RWPE2 (cell line): ENCODE measurements around the gene CFAP65.
A peak's percentile ranks its signal among the peaks of the same experiment; 100 is the strongest.

ENCODE experiments used
- ATAC-seq: fragments of 200-7000 bp; cut with Tn5 transposase; 3 replicates; pipeline ENCODE4 v1.9.1; 2021; ENCODE audit warnings: low read depth
- DNase-seq: peaks from one replicate; pipeline ENCODE4 v3.0.0-alpha.2; 2020; ENCODE audit warnings: low spot score
- H3K27ac ChIP-seq: fragments of 450-650 bp; 2 replicates; pipeline ENCODE4 v1.5.1; 2017; ENCODE audit warnings: mild to moderate bottlenecking; ENCODE audit not compliant: poor library complexity, severe bottlenecking
- H3K27me3 ChIP-seq: fragments of 250-450 bp; sonication (Bioruptor Pico); 2 replicates; pipeline ENCODE4 v1.5.1; 2021; ENCODE audit warnings: mild to moderate bottlenecking, moderate library complexity; ENCODE audit not compliant: insufficient read depth, poor library complexity, severe bottlenecking
- H3K36me3 ChIP-seq: fragments of 250-450 bp; sonication (Bioruptor Pico); 2 replicates; pipeline ENCODE4 v1.5.1; 2020; ENCODE audit warnings: low read depth, mild to moderate bottlenecking, moderate library complexity
- H3K4me1 ChIP-seq: fragments of 250-450 bp; sonication (Bioruptor Pico); 2 replicates; pipeline ENCODE4 v1.5.1; 2021; ENCODE audit warnings: mild to moderate bottlenecking, moderate library complexity; ENCODE audit not compliant: insufficient read depth, poor library complexity, severe bottlenecking
- H3K4me3 ChIP-seq: fragments of 250-450 bp; sonication (Bioruptor Pico); 2 replicates; pipeline ENCODE4 v1.5.1; 2021; ENCODE audit warnings: mild to moderate bottlenecking, moderate library complexity; ENCODE audit not compliant: severe bottlenecking
- H3K9me3 ChIP-seq: fragments of 250-450 bp; sonication (Bioruptor Pico); 2 replicates; pipeline ENCODE4 v1.5.1; 2021; ENCODE audit warnings: mild to moderate bottlenecking, moderate library complexity; ENCODE audit not compliant: severe bottlenecking
- CTCF ChIP-seq: fragments of 450-650 bp; IDR thresholded peaks from one replicate; pipeline ENCODE4 v1.5.1; 2017; ENCODE audit warnings: mild to moderate bottlenecking, moderate library complexity; ENCODE audit not compliant: poor library complexity, severe bottlenecking

Gene CFAP65

GRCh38 chr2:218975060-218975777 lies 66.1 kb downstream of the CFAP65 start:
- Histone ChIP-seq H3K36me3 (no peaks in the 10 kb centered on the region), H3K27ac (no peak overlapping the region), H3K9me3 (no peaks in the 10 kb centered on the region), H3K4me1 (no peaks in the 10 kb centered on the region), H3K4me3 (no peak overlapping the region), H3K27me3 (peaks cover 34% of the 10 kb centered on the region)
- TF ChIP-seq CTCF = no peak
- DNase-seq (peak; percentile 0), ATAC-seq (no peak)

GRCh38 chr2:218970894-218971293 lies 70.4 kb downstream of the CFAP65 start:
- Histone ChIP-seq H3K4me1 (no peaks in the 10 kb centered on the region), H3K9me3 (no peaks in the 10 kb centered on the region), H3K27ac (no peak overlapping the region), H3K27me3 (peaks cover 17% of the 10 kb centered on the region), H3K4me3 (no peak overlapping the region), H3K36me3 (no peaks in the 10 kb centered on the region)
- peak; percentile 23 for DNase-seq
- TF ChIP-seq CTCF = no peak
- no peak for ATAC-seq

GRCh38 chr2:218964041-218964771 lies 77.1 kb downstream of the CFAP65 start:
- no peak overlapping the region for H3K27ac ChIP-seq
- ATAC-seq (peak; percentile 46), DNase-seq (no peak)
- no peaks in the 10 kb centered on the region for H3K36me3 ChIP-seq
- no peak overlapping the region for H3K4me3 ChIP-seq
- H3K27me3 ChIP-seq = peaks cover 44% of the 10 kb centered on the region
- no peak for TF ChIP-seq CTCF
- no peaks in the 10 kb centered on the region for H3K9me3 ChIP-seq
- peaks cover 5% of the 10 kb centered on the region for H3K4me1 ChIP-seq

GRCh38 chr2:218963601-218964000 lies 77.7 kb downstream of the CFAP65 start:
- TF ChIP-seq CTCF = no peak
- Histone ChIP-seq H3K27ac (no peak overlapping the region), H3K4me1 (peaks cover 5% of the 10 kb centered on the region), H3K36me3 (no peaks in the 10 kb centered on the region), H3K27me3 (peaks cover 48% of the 10 kb centered on the region), H3K4me3 (no peak overlapping the region), H3K9me3 (no peaks in the 10 kb centered on the region)
- DNase-seq (no peak), ATAC-seq (no peak)
